ENCODE results near the gene KMT2E.

DNA sequence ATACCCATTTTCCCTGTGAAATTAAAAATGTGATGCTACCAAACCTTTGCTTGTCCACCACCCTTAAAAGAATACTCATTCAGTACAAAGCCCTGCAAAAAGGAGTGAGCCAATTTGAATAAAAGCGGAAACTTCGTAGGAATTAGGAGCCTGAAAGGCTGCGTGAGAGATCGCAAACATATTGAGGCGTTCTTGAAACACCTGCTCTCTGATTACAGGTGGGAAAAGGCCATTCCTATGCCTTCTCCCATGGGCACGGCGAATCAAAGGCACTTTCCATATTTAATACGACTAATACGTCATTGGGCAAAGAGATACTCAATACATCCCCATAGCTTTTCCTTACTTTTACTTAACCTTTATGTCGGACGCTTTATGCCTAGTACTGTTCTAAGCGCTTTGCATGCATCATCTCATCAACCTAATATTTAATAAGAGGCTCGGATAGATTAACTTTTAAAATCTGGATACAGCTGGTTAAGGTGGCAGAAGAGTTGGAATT lies 30.9 kb upstream of the KMT2E start:
- TF ChIP-seq, protein P1, sequence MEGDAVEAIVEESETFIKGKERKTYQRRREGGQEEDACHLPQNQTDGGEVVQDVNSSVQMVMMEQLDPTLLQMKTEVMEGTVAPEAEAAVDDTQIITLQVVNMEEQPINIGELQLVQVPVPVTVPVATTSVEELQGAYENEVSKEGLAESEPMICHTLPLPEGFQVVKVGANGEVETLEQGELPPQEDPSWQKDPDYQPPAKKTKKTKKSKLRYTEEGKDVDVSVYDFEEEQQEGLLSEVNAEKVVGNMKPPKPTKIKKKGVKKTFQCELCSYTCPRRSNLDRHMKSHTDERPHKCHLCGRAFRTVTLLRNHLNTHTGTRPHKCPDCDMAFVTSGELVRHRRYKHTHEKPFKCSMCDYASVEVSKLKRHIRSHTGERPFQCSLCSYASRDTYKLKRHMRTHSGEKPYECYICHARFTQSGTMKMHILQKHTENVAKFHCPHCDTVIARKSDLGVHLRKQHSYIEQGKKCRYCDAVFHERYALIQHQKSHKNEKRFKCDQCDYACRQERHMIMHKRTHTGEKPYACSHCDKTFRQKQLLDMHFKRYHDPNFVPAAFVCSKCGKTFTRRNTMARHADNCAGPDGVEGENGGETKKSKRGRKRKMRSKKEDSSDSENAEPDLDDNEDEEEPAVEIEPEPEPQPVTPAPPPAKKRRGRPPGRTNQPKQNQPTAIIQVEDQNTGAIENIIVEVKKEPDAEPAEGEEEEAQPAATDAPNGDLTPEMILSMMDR (IDR thresholded peaks at IDR 0.05): no peak
- TF ChIP-seq ZFX (IDR thresholded peaks at IDR 0.05; ENCODE audit: borderline replicate concordance): no peak
